NCI-H1105 (cell line): ENCODE measurements around the gene QPCTL.
"Not testable (repeated sequence)": the region's sequence is repeated elsewhere in the genome, so short reads cannot be mapped to it uniquely, and the experiment has no call there.

Experiments
- DNase-seq: peaks from one replicate; lab custom pipeline; 2025; lab: John Stamatoyannopoulos, UW

Gene QPCTL

GRCh38 chr19:45717131-45717982 lies 24.9 kb downstream of the QPCTL start:
- DNase-seq: peak; percentile 100

- no peak for DNase-seq
These were observed 25.7 kb downstream of the QPCTL start for GRCh38 chr19:45717983-45718650.

GRCh38 chr19:45720065-45720464 lies 27.6 kb downstream of the QPCTL start:
- DNase-seq: not testable (repeated sequence)

- not testable (repeated sequence) for DNase-seq
These were observed 36.2 kb downstream of the QPCTL start for GRCh38 chr19:45728683-45729082.

GRCh38 chr19:45729800-45730290 lies 37.4 kb downstream of the QPCTL start:
- DNase-seq: no peak

- DNase-seq: peak; percentile 99
These were observed 38.2 kb downstream of the QPCTL start, which contains the start of gene FBXO46 for GRCh38 chr19:45730368-45731288. FBXO46 (minus strand) TSS chr19:45730896; CDS start chr19:45713495, 17,401 bp downstream.

- DNase-seq: no peak
These were observed 40.8 kb downstream of the QPCTL start, which contains the start of gene MEIOSIN for GRCh38 chr19:45733160-45733810. MEIOSIN (plus strand) TSS chr19:45733439; CDS start chr19:45735377, 1,938 bp downstream.

GRCh38 chr19:45739498-45740439 lies 47.3 kb downstream of the QPCTL start:
- no peak for DNase-seq

GRCh38 chr19:45742969-45743368 lies 50.5 kb downstream of the QPCTL start:
- DNase-seq: no peak

- DNase-seq: no peak
These were observed 53.1 kb downstream of the QPCTL start for GRCh38 chr19:45745606-45746005.

- no peak for DNase-seq
These were observed 54.4 kb downstream of the QPCTL start for GRCh38 chr19:45746866-45747265.

GRCh38 chr19:45747513-45747912 lies 55.0 kb downstream of the QPCTL start:
- no peak for DNase-seq

- not testable (repeated sequence) for DNase-seq
These were observed 59.0 kb downstream of the QPCTL start for GRCh38 chr19:45751483-45751882.

- no peak for DNase-seq
These were observed 60.2 kb downstream of the QPCTL start for GRCh38 chr19:45752639-45753038.

- DNase-seq: no peak
These were observed 61.1 kb downstream of the QPCTL start for GRCh38 chr19:45753548-45753947.
